Erythroblast (primary cell): ENCODE data around the gene FGA.

ENCODE experiments used
- DNase-seq, 2 experiments: peaks; one replicate each; lab custom pipeline; 2025; lab: John Stamatoyannopoulos, UW
- GATA1 ChIP-seq: IDR thresholded peaks from 2 replicates; pipeline ENCODE4 v1.6.1; 2011; ENCODE audit warnings: low read depth, mild to moderate bottlenecking, control low read depth, low read length, moderate library complexity
- POLR2A ChIP-seq: IDR thresholded peaks from 2 replicates; pipeline ENCODE4 v1.6.1; 2011; ENCODE audit warnings: mild to moderate bottlenecking, low read length

FGA gene

DNA sequence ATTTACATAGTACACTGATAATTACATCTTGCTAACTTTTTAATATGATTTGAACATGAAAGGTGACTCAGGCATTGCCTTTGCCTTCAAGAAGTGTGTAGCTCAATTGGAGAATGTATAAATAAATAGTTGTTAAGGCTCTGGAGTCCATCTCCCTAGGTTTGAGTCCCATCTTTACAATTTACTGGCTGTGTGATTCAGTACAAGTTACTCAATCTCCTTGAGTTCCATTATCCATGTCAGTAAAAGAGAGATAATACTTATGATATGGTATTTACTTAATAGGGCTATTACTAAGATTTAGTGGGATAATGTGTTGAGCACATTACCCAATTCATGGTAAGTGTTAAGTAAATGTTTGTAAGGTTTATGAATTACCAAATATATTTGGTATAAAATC lies 23.8 kb upstream of the FGA start:
- DNase-seq, result no peak
- TF ChIP-seq POLR2A, result no peak
- TF ChIP-seq GATA1, result no peak

DNA sequence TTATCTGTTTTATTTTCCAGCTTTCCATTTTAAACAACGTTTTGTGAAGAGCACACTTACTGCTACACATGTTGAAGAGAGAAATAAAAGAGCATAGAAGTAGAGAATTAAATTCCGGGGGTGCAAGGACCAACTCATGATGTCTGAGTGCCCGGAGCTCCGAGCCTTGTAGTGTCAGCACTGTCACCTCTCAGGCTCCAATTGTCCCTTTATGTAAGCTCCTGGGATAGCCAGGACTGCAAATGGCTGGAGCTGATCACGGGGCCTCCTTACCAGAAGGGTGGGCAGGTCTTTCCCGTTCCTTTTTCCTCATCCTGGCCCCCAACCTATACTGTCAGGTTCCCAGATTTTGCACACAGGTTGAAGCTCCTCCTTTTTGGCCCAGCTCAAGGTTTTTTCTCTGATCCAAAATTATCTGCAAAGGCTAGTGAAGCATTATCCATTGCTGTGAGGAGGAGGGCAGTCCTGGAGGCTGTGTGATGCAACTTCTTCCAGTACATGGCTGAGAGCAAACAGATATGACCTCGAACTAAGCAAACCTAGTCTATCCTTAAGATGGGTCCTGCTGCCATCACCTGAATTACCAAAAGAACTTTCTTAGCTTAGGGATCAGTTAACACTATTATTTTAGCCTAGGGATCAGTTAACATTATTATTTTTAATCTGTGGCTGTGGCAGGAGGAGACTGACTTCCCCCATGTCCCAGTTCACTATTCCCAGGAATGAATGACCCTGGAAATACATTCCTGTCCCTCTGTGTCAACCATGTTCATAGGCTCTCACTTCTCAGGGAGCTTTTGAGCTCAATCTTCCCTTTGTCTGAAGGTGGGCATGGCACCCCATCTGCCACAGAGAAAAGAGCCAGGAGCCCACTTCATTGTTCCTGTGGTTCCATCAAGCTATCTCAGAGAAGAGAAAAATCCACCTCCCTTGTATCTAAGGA lies 22.2 kb upstream of the FGA start, which contains the start of gene FGG:
Gene FGG, minus strand, starts transcription at position 185 of the 943 bp plus-strand sequence. Its CDS starts 47 bp downstream, at position 138.
- TF ChIP-seq GATA1 (no peak), POLR2A (no peak)
- DNase-seq, result no peak

DNA sequence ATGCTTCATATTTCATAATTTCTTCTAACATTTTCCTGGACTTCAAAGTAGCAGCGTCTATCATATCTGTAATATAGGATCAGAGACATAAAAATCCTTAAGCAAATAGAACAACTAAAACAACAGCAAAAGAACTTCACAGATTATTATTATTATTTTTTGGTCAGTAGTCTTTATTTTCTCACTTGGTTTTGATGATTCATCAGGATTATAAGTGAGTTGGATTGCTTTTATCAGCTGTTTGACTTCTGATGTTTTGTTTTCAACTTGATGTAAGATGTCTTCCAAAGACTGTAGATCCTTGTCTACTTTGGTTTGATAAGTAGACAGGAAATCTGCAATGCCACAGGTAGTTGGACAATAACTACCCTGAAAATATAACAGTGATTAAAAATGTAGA lies 21.3 kb upstream of the FGA start:
- TF ChIP-seq POLR2A (no peak), GATA1 (no peak)
- no peak for DNase-seq

DNA sequence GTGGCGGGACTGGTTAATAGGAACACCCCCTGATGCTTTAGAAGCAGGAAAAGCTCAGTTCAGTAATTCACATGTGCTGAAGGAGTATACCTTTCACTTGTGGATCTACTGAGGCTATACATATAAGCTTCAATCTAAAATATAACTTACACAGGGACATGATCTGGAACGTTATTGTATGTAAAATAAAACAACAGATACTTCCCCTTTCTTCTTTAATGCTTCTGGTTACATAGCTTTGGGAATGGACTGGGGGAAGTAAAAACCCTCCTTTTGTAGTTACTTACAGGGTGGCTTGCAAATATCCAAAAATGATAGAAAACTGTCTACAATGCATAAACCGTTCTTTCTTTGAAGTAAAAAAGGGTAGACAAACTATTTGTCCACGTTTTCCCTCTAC lies 20.0 kb upstream of the FGA start:
- no peak for DNase-seq
- no peak for TF ChIP-seq POLR2A
- TF ChIP-seq GATA1, result no peak

DNA sequence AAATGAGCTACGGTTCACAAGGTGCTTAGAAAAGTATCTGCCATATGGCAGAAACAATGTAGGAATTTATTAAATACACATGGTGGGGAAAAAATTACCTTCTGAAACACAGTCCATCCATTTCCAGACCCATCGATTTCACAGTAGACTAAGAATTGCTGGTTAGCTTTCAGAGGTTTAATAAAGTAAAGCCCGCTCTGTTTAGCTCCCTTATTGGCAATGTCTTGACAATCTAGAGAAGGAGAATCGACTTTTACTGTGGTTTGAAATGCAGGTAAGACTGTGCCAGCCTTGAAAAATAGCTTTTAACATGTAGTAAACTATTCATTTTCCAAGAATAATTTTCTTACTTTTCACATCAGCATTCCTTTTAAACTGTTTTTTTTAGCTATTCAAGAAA lies 19.0 kb upstream of the FGA start:
- TF ChIP-seq GATA1 (no peak), POLR2A (no peak)
- no peak for DNase-seq

DNA sequence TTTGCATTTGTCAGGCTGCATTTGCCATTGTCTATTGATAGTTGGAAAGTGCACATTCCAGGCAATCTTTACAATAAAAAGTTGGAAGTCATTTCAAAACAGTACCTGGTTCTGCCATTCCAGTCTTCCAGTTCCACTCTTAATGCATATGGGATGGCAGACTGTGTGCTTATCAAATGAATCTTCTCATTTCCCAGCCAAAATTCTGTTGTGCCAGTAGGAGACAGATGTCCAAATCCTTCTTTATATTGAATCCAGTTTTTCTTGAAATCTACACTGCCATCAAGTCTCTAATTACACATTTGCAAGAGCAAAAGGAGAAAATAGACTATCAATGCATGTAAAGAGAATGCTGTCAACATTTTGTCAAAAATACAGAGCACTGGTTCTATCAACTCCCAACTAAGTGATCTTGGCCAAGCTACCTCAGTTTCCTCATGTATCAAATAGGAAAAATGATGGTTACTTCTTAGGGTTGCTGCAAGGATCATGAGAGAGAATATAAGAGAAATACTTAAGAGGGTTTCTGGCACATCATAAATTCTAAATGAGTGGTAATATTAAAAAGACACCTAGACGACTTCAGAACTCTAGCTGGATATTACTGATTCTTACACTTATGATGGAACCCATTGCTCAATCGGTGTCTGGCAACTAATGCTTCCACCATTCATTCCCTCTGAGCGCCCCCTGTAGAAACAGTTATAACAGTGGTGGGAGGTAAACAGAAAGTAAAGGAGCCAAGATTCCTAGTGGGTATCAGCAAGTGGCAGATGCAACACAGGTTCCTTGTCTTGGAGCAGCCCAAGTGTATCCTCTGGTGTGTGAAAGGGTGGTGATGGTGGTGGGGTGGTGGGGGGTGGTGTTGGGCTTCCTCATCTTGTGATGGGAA lies 18.1 kb upstream of the FGA start:
- TF ChIP-seq POLR2A, result no peak
- no peak for TF ChIP-seq GATA1
- DNase-seq, result no peak

DNA sequence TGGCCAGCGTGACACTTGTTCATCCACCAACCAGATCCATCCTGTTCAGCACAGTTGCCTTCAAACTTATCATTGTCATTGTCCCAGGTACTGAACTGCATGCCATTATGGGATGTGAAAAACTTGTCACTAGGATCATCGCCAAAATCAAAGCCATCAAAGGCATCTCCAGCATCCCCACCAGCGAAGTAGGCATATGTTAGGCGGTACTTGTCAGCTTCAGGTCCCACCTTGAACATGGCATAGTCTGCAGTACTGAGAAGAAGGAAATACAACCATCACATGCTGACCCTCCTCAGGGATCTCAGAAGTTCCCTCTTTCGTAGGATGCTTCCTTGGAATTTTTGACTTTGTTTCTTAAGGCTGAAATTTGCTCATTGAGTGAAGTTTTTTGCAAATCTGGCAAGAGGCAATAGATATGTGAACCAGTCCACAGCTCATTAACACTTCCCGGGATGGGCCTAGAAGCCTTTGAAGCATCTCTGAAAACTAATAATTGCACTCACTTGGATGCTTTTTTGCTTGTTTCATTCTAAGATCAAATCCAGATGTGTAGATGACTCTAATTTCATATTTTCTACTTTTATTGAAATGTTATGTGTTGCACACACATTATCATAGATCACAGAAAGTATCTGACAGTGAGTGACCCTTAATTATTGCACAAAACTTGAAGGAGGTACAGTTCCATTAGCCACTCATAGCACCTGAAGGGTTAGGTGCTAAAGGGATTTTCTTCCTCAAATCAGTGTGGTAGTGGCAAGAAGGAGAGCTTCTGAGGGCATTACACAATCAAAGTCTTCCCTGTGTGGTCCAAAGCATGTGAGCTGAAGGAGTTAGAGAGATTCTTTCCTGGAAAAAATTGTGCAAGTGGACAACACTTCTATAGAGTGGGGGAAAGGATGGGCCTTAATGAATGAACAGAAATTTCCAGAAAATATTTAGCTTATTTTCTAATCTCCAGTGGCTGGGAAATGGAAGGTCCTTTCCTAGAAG lies 16.5 kb upstream of the FGA start:
- no peak for DNase-seq
- TF ChIP-seq POLR2A (no peak), GATA1 (no peak)

DNA sequence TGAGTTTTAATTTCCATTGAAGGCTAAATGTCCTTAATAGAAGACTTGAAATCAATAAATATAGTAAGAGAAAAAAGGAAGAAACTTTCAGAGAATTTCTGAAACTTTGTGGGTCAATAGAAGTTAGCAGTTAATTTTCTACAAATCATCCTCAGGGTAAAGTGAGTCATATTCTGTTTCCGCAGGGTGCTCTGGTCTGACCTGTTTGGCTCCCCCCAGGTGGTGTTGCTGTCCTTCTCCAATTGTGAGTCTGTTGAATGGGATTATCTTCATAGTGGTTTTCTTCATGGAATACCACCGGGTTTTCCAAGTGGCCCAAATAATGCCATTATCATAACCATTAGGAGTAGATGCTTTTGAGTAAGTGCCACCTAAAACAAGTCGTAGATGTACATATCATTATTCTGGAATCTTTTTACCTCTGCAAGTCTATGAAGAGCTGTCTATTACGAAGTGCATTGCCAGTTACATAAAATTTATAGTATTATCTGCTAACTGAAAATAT lies 14.2 kb upstream of the FGA start:
- DNase-seq, result no peak
- no peak for TF ChIP-seq GATA1
- TF ChIP-seq POLR2A, result no peak

DNA sequence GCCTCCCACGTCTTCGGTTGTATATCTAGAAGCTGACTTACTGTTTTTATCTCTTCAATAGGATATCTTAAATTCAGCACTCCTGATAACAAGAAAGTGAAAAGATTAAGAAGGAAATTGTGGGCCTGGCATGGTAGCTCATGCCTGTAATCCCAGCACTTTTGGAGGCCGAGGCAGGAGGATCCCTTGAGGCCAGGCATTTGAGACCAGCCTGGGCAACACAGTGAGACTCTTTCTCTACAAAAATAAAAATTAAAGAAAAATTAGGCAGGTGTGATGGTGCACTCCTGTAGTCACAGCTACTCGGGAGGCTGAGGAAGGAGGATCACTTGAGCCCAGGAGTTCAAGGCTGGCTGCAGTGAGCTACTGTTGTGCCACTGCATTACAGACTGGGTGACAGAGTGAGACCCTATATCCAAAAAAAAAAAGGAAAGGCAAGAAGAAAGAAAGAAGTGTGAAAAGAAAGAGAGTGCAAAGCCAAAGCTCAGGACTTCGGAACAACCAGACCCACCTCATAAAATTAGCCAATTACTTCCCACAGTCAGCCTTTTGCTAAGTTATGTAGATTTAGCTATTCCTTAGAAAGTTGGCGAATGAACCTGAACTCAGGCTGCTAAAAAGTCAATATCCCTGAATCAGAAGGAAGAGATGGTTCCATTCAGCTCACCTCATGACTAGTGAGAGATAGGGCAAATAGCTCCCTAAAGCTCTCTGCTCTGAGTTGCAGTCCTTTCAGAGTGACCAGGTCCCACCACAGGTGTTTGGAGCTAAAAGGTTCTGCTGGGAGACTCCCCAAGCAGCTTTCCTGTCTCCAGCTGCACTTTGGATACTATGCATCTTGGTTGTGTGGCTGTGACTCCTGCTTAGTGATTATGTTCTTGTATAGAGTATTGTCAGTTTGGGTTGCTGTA lies 12.7 kb upstream of the FGA start:
- no peak for TF ChIP-seq POLR2A
- no peak for TF ChIP-seq GATA1
- no peak for DNase-seq

DNA sequence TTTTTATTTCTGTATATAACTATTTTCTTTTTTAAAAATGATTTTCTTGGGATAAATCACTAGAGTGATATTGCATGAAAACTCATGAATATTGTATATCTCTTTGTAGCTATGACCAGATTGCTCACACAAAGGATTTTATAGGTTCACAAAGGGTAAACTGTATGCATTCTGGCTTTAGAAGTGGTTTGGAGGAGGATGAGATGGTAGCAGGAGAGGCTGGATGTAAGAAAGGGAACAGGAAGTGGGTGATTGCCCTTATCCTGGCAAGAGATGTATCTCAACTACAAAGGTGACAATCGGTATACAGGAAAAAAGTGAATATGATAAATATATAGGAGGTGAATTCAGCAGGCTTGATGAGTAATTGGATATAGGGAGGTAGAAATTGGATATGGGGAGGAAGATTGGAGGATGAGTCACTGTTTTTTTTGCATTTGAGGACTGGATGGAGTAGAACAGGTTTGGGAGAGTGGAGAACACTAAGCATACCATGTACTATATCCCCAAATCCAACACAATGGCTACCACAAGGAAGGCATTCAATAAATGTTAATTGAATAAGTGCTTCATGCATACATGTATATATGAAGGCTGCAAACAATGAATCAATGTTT lies 12.0 kb upstream of the FGA start:
- TF ChIP-seq GATA1 (no peak), POLR2A (no peak)
- no peak for DNase-seq
